K562 (cell line): Measurements from ENCODE around the gene PYGB. TPM values are rescaled to one million over a fixed set of nuclear protein-coding genes. Genes with fewer than 3 reads are reported as not detected.

Experiments
- ELF2 ChIP-seq: fragments of 250-450 bp; sonication (Bioruptor Pico); IDR thresholded peaks from 2 replicates; pipeline ENCODE4 v1.5.0; 2021; ENCODE audit warnings: mild to moderate bottlenecking
- HDAC1 ChIP-seq, 2 experiments: fragments of 450-650 bp; IDR thresholded peaks; 2 replicates each; pipeline ENCODE4 v1.6.1; 2016 to 2017; ENCODE audit warnings: inconsistent platforms in 1 of 2, mild to moderate bottlenecking in 1 of 2, moderate library complexity in 1 of 2
- HLTF ChIP-seq: fragments of 450-650 bp; IDR thresholded peaks from 2 replicates; pipeline ENCODE4 v1.6.1; 2016
- HNRNPLL ChIP-seq: fragments of 200-400 bp; formaldehyde crosslinking; IDR thresholded peaks from 2 replicates; pipeline ENCODE4 v1.6.1; 2017; ENCODE audit warnings: low read length, low read depth, mild to moderate bottlenecking; ENCODE audit not compliant: poor library complexity, severe bottlenecking
- KAT8 ChIP-seq: fragments of 450-650 bp; IDR thresholded peaks from 2 replicates; pipeline ENCODE4 v1.6.1; 2016; ENCODE audit warnings: low read depth, mild to moderate bottlenecking
- KDM5B ChIP-seq: fragments of 200-600 bp; sonication (generic); IDR thresholded peaks from 2 replicates; pipeline ENCODE4 v1.6.1; 2012; ENCODE audit warnings: low read depth, mild to moderate bottlenecking, moderate library complexity, low read length, control low read depth, inconsistent platforms; ENCODE audit not compliant: insufficient replicate concordance
- NELFE ChIP-seq: IDR thresholded peaks from 2 replicates; pipeline ENCODE4 v1.6.1; 2011; ENCODE audit warnings: mild to moderate bottlenecking; ENCODE audit not compliant: insufficient read depth, insufficient read length
- POLR2G ChIP-seq: fragments of 200-400 bp; formaldehyde crosslinking; IDR thresholded peaks from 2 replicates; pipeline ENCODE4 v1.6.1; 2017; ENCODE audit warnings: low read depth, mild to moderate bottlenecking, antibody characterized with exemption, low read length, moderate library complexity
- SAFB2 ChIP-seq: fragments of 200-400 bp; formaldehyde crosslinking; IDR thresholded peaks from 2 replicates; pipeline ENCODE4 v1.6.1; 2018; ENCODE audit warnings: borderline replicate concordance, low read length, low read depth, moderate library complexity; ENCODE audit not compliant: severe bottlenecking
- SFPQ ChIP-seq: fragments of 200-400 bp; formaldehyde crosslinking; IDR thresholded peaks from 2 replicates; pipeline ENCODE4 v1.6.1; 2017; ENCODE audit warnings: mild to moderate bottlenecking, low read depth, low read length, moderate library complexity
- ZBTB49 ChIP-seq: sonication (generic); formaldehyde crosslinking; IDR thresholded peaks from 2 replicates; pipeline ENCODE4 v1.8.0; 2022; ENCODE audit warnings: missing genetic modification reagents, mild to moderate bottlenecking, borderline replicate concordance
- ZNF232 ChIP-seq: sonication (generic); formaldehyde crosslinking; IDR thresholded peaks from 2 replicates; pipeline ENCODE4 v1.8.0; 2022; ENCODE audit warnings: mild to moderate bottlenecking, missing genetic modification reagents
- ZNF263 ChIP-seq: sonication (generic); formaldehyde crosslinking; IDR thresholded peaks from 2 replicates; pipeline ENCODE4 v1.8.0; 2022; ENCODE audit warnings: mild to moderate bottlenecking, missing genetic modification reagents, borderline replicate concordance
- polyA plus RNA-seq, 8 experiments: library from polyadenylated mRNA; depleted of rRNA in 4 of 8; stranded (reverse) in 5 of 8; unstranded in 3 of 8; fragments of >200 nt; fragmentation: Nextera tagmentation in 2 of 8; fragmentation: Illumina TruSeq in 1 of 8; extraction: Ambion mirVana in 2 of 8; extraction: Trizol in 1 of 8; gene quantifications; 2 replicates each; pipeline versions ENCODE4 v1.2.1 to v1.2.3, GENCODE V29; 2011 to 2014; ENCODE audit warnings: inconsistent platforms in 1 of 8, missing spikeins in 1 of 8
- total RNA-seq, 7 experiments: library from RNA; depleted of rRNA in 6 of 7; stranded (reverse); fragments of >200 nt in 6 of 7; fragmentation: Illumina TruSeq in 2 of 7; extraction: Trizol in 2 of 7; gene quantifications; 2 replicates each; pipeline versions ENCODE4 v1.2.1 to v1.2.3, GENCODE V29; 2011 to 2021; ENCODE audit warnings: low replicate concordance in 1 of 7
- TF ChIP-seq, protein P1 (sequence below): fragments of 200-800 bp; sonication (Bioruptor generic); IDR thresholded peaks from 2 replicates; pipeline ENCODE4 v1.6.1; 2017; ENCODE audit warnings: missing genetic modification characterization, missing compliant biosample characterization

The PYGB gene
- total and polyA plus RNA-seq, 9 of the 15 experiments (the other 6 are each of a cell fraction or from before 2014, with no cell fraction given): 0.34 to 18.0 (median 9.8) TPM

- TF ChIP-seq KDM5B (peak; percentile 89), HLTF (no peak), ZNF232 (CRISPR knock-in tag) (no peak), HDAC1 (IDR thresholded peaks at IDR 0.05) (peak in 1 of 2 experiments; percentile 87; a peak in 2 of 4 replicates), ZNF263 (CRISPR knock-in tag) (0 out of 2 replicates have a peak, but pooled peaks have one; percentile 11), NELFE (no peak), HNRNPLL (peak; percentile 62), ELF2 (CRISPR knock-in tag) (no peak), KAT8 (no peak), ZBTB49 (no peak), SFPQ (no peak), POLR2G (peak; percentile 87), SAFB2 (no peak)
- TF ChIP-seq, protein P1, sequence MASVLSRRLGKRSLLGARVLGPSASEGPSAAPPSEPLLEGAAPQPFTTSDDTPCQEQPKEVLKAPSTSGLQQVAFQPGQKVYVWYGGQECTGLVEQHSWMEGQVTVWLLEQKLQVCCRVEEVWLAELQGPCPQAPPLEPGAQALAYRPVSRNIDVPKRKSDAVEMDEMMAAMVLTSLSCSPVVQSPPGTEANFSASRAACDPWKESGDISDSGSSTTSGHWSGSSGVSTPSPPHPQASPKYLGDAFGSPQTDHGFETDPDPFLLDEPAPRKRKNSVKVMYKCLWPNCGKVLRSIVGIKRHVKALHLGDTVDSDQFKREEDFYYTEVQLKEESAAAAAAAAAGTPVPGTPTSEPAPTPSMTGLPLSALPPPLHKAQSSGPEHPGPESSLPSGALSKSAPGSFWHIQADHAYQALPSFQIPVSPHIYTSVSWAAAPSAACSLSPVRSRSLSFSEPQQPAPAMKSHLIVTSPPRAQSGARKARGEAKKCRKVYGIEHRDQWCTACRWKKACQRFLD (CRISPR knock-in tag): peak; percentile 71
Measured at GRCh38 chr20:25247956-25248785, at the start of gene PYGB (continued).
